DND-41 (cell line): ENCODE measurements around the gene PPP1R3G.

Experiments used
- ATAC-seq: fragments of 200-7000 bp; cut with Tn5 transposase; 3 replicates; pipeline ENCODE4 v1.9.1; 2021; ENCODE audit warnings: low read depth; ENCODE audit not compliant: insufficient read depth
- DNase-seq: peaks from one replicate; pipeline ENCODE4 v3.0.0-alpha.2; 2020
- H2AFZ ChIP-seq: 2 replicates; pipeline ENCODE4 v1.6.0; 2012; ENCODE audit warnings: low read depth, low read length
- H3K27ac ChIP-seq: 2 replicates; pipeline ENCODE4 v1.5.1; 2012; ENCODE audit warnings: low read length, inconsistent platforms
- H3K27me3 ChIP-seq: fragments of 200-600 bp; sonication (generic); 2 replicates; pipeline ENCODE4 v1.6.0; 2012; ENCODE audit warnings: low read length, mild to moderate bottlenecking, inconsistent platforms; ENCODE audit not compliant: insufficient read depth, poor library complexity
- H3K36me3 ChIP-seq: 2 replicates; pipeline ENCODE4 v1.5.1; 2012; ENCODE audit warnings: low read length, inconsistent platforms; ENCODE audit not compliant: insufficient read depth
- H3K4me1 ChIP-seq: 2 replicates; pipeline ENCODE4 v1.5.1; 2012; ENCODE audit warnings: mild to moderate bottlenecking, low read length; ENCODE audit not compliant: insufficient read depth
- H3K4me2 ChIP-seq: 2 replicates; pipeline ENCODE4 v1.6.0; 2012; ENCODE audit warnings: mild to moderate bottlenecking, moderate library complexity, low read length, inconsistent platforms; ENCODE audit not compliant: insufficient read depth
- H3K4me3 ChIP-seq, 2 experiments: fragments of 200-600 bp in 1 of 2; shearing (Covaris generic) in 1 of 2; 2 replicates each; pipeline ENCODE4 v1.5.1; 2012 to 2016; ENCODE audit warnings: inconsistent platforms in 2 of 2, low read length in 2 of 2, mild to moderate bottlenecking in 2 of 2, low read depth in 1 of 2, moderate library complexity in 1 of 2
- H3K79me2 ChIP-seq: 2 replicates; pipeline ENCODE4 v1.6.0; 2012; ENCODE audit warnings: low read length, inconsistent platforms; ENCODE audit not compliant: insufficient read depth
- H3K9ac ChIP-seq: 2 replicates; pipeline ENCODE4 v1.6.0; 2012; ENCODE audit warnings: low read depth, mild to moderate bottlenecking, inconsistent platforms, low read length, moderate library complexity
- H3K9me3 ChIP-seq: 2 replicates; pipeline ENCODE4 v1.5.1; 2012; ENCODE audit warnings: low read length, moderate library complexity, mild to moderate bottlenecking, inconsistent platforms; ENCODE audit not compliant: insufficient read depth, severe bottlenecking
- H4K20me1 ChIP-seq: 2 replicates; pipeline ENCODE4 v1.6.0; 2012; ENCODE audit warnings: low read length; ENCODE audit not compliant: insufficient read depth
- EZH2 ChIP-seq: IDR thresholded peaks from 3 replicates; pipeline ENCODE4 v1.6.1; 2012; ENCODE audit warnings: borderline replicate concordance, low read depth, mild to moderate bottlenecking, moderate library complexity, low read length, inconsistent platforms; ENCODE audit not compliant: severe bottlenecking
- TF ChIP-seq, protein P1 (sequence below): IDR thresholded peaks from 2 replicates; pipeline ENCODE4 v1.5.1; 2012; ENCODE audit warnings: borderline replicate concordance, low read length, moderate library complexity, mild to moderate bottlenecking; ENCODE audit not compliant: poor library complexity, severe bottlenecking; ENCODE audit errors: extremely low read depth

Gene PPP1R3G

DNA sequence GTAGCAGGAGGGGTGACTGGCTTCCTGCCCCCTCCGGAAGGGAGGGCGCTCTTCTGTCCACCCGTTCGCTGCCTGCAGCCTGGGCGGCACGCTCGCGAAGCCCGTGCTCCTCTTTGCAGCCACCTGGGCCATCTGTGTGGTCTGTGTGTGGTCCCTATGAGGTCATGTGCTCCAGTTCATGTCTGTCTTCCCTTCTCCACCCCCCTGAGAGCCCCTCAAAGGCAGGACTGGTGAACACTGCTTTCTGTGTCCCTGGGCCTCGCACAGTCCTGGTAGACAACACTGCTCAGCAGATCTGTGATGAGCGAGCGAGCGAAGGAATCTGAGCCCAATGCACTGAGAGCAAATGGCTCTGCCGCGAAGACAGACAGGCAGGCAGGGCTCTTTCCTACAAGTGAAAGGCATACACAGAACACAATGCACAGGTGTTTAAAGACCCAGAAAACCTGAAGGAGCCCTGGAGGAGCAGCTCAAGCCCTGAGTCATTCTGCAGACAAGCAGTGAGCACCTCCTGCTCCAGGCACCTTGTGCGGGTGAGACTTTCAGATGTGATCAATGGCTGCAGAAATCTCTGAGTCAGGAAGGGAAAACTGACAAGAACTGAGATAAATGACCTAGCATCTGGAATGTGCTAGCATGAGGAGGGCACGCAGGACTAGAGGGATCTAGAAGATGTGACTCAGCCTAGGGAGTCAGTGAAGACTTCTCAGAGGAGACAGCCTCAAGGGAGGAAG, 27.1 kb downstream of the PPP1R3G start:
- no peak overlapping the region for H3K9ac ChIP-seq
- ATAC-seq: no peak
- H3K27ac ChIP-seq: no peak overlapping the region
- H3K4me3 ChIP-seq: no peak overlapping the region
- TF ChIP-seq, protein P1, sequence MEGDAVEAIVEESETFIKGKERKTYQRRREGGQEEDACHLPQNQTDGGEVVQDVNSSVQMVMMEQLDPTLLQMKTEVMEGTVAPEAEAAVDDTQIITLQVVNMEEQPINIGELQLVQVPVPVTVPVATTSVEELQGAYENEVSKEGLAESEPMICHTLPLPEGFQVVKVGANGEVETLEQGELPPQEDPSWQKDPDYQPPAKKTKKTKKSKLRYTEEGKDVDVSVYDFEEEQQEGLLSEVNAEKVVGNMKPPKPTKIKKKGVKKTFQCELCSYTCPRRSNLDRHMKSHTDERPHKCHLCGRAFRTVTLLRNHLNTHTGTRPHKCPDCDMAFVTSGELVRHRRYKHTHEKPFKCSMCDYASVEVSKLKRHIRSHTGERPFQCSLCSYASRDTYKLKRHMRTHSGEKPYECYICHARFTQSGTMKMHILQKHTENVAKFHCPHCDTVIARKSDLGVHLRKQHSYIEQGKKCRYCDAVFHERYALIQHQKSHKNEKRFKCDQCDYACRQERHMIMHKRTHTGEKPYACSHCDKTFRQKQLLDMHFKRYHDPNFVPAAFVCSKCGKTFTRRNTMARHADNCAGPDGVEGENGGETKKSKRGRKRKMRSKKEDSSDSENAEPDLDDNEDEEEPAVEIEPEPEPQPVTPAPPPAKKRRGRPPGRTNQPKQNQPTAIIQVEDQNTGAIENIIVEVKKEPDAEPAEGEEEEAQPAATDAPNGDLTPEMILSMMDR: no peak
- TF ChIP-seq EZH2: no peak
- H2AFZ ChIP-seq: no peak overlapping the region
- H3K27me3 ChIP-seq: no peaks in the 10 kb centered on the region
- no peak overlapping the region for H3K4me2 ChIP-seq
- no peaks in the 10 kb centered on the region; the same call in 1 of the 2 replicates for H4K20me1 ChIP-seq
- no peaks in the 10 kb centered on the region for H3K9me3 ChIP-seq
- no peaks in the 10 kb centered on the region for H3K4me1 ChIP-seq
- peaks cover 5% of the 10 kb centered on the region; the same call in 1 of the 2 replicates for H3K36me3 ChIP-seq
- no peaks in the 10 kb centered on the region for H3K79me2 ChIP-seq
- DNase-seq: no peak

DNA sequence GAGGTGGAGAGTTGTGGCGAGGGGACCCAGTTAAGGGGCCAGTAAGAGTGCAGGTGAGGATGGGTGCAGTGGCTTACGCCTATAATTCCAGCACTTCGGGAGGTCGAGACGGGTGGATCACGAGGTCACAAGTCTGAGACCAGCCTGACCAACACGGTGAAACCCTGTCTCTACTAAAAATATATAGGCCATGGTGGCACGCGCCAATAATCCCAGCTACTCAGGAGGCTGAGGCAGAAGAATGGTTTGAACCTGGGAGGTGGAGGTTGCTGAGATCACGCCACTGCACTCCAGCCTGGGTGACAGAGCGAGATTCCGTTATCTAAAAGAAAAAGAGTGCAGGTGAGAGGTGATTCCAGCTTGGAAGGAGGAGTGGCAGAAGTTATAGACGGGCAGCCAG, 28.0 kb downstream of the PPP1R3G start:
- no peak overlapping the region for H3K9ac ChIP-seq
- no peaks in the 10 kb centered on the region for H3K4me1 ChIP-seq
- H3K4me3 ChIP-seq: no peak overlapping the region
- H3K79me2 ChIP-seq: no peaks in the 10 kb centered on the region
- TF ChIP-seq EZH2: no peak
- TF ChIP-seq, protein P1: no peak
- H2AFZ ChIP-seq: no peak overlapping the region
- DNase-seq (no peak), ATAC-seq (no peak)
- H3K36me3 ChIP-seq: peaks cover 5% of the 10 kb centered on the region; the same call in 1 of the 2 replicates
- no peaks in the 10 kb centered on the region for H3K27me3 ChIP-seq
- H3K4me2 ChIP-seq: no peak overlapping the region
- H3K27ac ChIP-seq: no peak overlapping the region
- H3K9me3 ChIP-seq: no peaks in the 10 kb centered on the region
- no peaks in the 10 kb centered on the region; the same call in 1 of the 2 replicates for H4K20me1 ChIP-seq

DNA sequence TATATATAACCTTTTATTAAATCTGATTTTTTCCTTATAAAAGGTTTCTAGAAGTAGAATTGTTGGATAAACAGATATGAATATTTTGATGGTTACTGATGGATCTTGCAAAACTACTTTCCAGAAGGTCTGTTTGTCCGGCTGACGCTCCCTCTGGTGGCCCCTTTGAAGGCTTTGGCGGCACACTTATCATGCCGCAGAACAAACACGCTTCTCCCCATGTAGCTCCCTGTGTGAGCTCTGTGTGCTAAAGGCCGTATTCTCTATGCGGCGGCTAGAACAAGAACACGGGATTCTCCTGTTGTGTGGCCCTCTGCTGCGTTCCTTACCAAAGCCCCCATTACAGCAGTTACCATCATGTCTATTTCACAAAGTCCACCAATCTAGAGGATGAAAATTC, 30.0 kb downstream of the PPP1R3G start:
- Histone ChIP-seq H4K20me1 (no peaks in the 10 kb centered on the region; the same call in 1 of the 2 replicates), H2AFZ (no peak overlapping the region), H3K27ac (no peak overlapping the region), H3K9me3 (no peaks in the 10 kb centered on the region), H3K9ac (no peak overlapping the region), H3K4me2 (no peak overlapping the region), H3K4me3 (no peak overlapping the region), H3K27me3 (no peaks in the 10 kb centered on the region), H3K36me3 (peaks cover 5% of the 10 kb centered on the region; the same call in 1 of the 2 replicates), H3K79me2 (no peaks in the 10 kb centered on the region), H3K4me1 (no peaks in the 10 kb centered on the region)
- TF ChIP-seq, protein P1: no peak
- TF ChIP-seq EZH2: no peak
- DNase-seq (no peak), ATAC-seq (no peak)
